IMR-90 (cell line): ENCODE data around the gene MPG. TPM values are rescaled to one million over a fixed set of nuclear protein-coding genes. Genes with fewer than 3 reads are reported as not detected.
A peak's percentile ranks its signal among the peaks of the same experiment; 100 is the strongest.

Experiments
- ATAC-seq: fragments of 200-7000 bp; cut with Tn5 transposase; 2 replicates; pipeline ENCODE4 v1.9.1; 2020; ENCODE audit warnings: low read depth, mild to moderate bottlenecking, moderate library complexity
- BruUV-seq: library from RNA; stranded (reverse); fragments of 400-500 nt; replicated peaks from 2 replicates; lab custom pipeline; 2021; lab: Mats Ljungman, UMichigan
- CTCF ChIA-PET: fragments of 300-600 bp; formaldehyde crosslinking; extraction: SDS; loops from one replicate; lab custom pipeline; 2021; ENCODE audit warnings: antibody characterized with exemption; lab: Yijun Ruan, JAX
- POLR2A ChIA-PET: fragments of 300-600 bp; sonication (Branson Sonifier 250); formaldehyde crosslinking; loops from one replicate; lab custom pipeline; 2022; ENCODE audit warnings: antibody characterized with exemption; ENCODE audit not compliant: unreplicated experiment; lab: Charles Lee
- DNase-seq: peaks from one replicate; pipeline ENCODE4 v3.0.0; 2013
- H2AFZ ChIP-seq: replicated peaks from 2 replicates; pipeline ENCODE3; 2013; ENCODE audit warnings: low read length, mild to moderate bottlenecking; ENCODE audit not compliant: poor library complexity
- H2AK5ac ChIP-seq: 2 replicates; pipeline ENCODE4 v1.6.1; 2013; ENCODE audit warnings: low read depth, low read length, inconsistent platforms
- H2AK9ac ChIP-seq: replicated peaks from 2 replicates; pipeline ENCODE3; 2013; ENCODE audit warnings: mild to moderate bottlenecking, low read depth, low read length, moderate library complexity; ENCODE audit not compliant: poor library complexity
- H2BK120ac ChIP-seq: 2 replicates; pipeline ENCODE4 v1.6.1; 2013; ENCODE audit warnings: low read depth, low read length, inconsistent platforms
- H2BK15ac ChIP-seq: 3 replicates; pipeline ENCODE4 v1.6.1; 2013; ENCODE audit warnings: low read depth, low read length, inconsistent platforms
- H2BK20ac ChIP-seq: 2 replicates; pipeline ENCODE4 v1.6.1; 2013; ENCODE audit warnings: low read depth, mild to moderate bottlenecking, inconsistent platforms, low read length, moderate library complexity
- H2BK5ac ChIP-seq: 2 replicates; pipeline ENCODE4 v1.6.1; 2013; ENCODE audit warnings: mild to moderate bottlenecking, low read depth, low read length, inconsistent platforms; ENCODE audit not compliant: poor library complexity, severe bottlenecking
- H3K14ac ChIP-seq: replicated peaks from 2 replicates; pipeline ENCODE4 v1.6.1; 2013; ENCODE audit warnings: low read depth, low read length, inconsistent platforms
- H3K18ac ChIP-seq: 2 replicates; pipeline ENCODE4 v1.6.1; 2013; ENCODE audit warnings: low read depth, low read length, control low read depth
- H3K23ac ChIP-seq: 2 replicates; pipeline ENCODE4 v1.6.1; 2013; ENCODE audit warnings: low read depth, low read length, inconsistent platforms
- H3K27ac ChIP-seq: 2 replicates; pipeline ENCODE4 v1.5.1; 2013; ENCODE audit warnings: mild to moderate bottlenecking, control low read depth, low read length; ENCODE audit not compliant: insufficient read depth
- H3K27me3 ChIP-seq: 2 replicates; pipeline ENCODE4 v1.6.1; 2013; ENCODE audit warnings: low read length; ENCODE audit not compliant: control insufficient read depth, insufficient read depth
- H3K36me3 ChIP-seq: 2 replicates; pipeline ENCODE4 v1.6.1; 2013; ENCODE audit warnings: low read length, mixed read lengths; ENCODE audit not compliant: control insufficient read depth, insufficient read depth
- H3K4ac ChIP-seq: 2 replicates; pipeline ENCODE4 v1.6.1; 2013; ENCODE audit warnings: low read depth, low read length, inconsistent platforms
- H3K4me1 ChIP-seq: 2 replicates; pipeline ENCODE4 v1.6.1; 2013; ENCODE audit warnings: low read length, mixed read lengths; ENCODE audit not compliant: control insufficient read depth, insufficient read depth
- H3K4me2 ChIP-seq: 2 replicates; pipeline ENCODE4 v1.6.1; 2013; ENCODE audit warnings: low read depth, mild to moderate bottlenecking, control low read depth, low read length, moderate library complexity
- H3K4me3 ChIP-seq: 2 replicates; pipeline ENCODE4 v1.5.1; 2013; ENCODE audit warnings: low read depth, mild to moderate bottlenecking, control low read depth, low read length, moderate library complexity; ENCODE audit not compliant: insufficient read depth
- H3K56ac ChIP-seq: 2 replicates; pipeline ENCODE4 v1.6.1; 2013; ENCODE audit warnings: low read length, inconsistent platforms; ENCODE audit not compliant: insufficient read depth; ENCODE audit errors: extremely low read depth
- H3K79me1 ChIP-seq, 2 experiments: 2 replicates each; pipeline ENCODE4 v1.6.1; 2013; ENCODE audit warnings: low read length in 2 of 2, inconsistent platforms in 1 of 2, low read depth in 1 of 2
- H3K9ac ChIP-seq: 2 replicates; pipeline ENCODE4 v1.6.1; 2013; ENCODE audit warnings: low read depth, low read length, control low read depth
- H3K9me1 ChIP-seq: 2 replicates; pipeline ENCODE4 v1.6.1; 2013; ENCODE audit warnings: low read length, inconsistent platforms; ENCODE audit not compliant: insufficient read depth
- H3K9me3 ChIP-seq: 2 replicates; pipeline ENCODE4 v1.6.1; 2013; ENCODE audit warnings: low read length; ENCODE audit not compliant: control insufficient read depth, insufficient read depth
- H4K20me1 ChIP-seq: 2 replicates; pipeline ENCODE4 v1.6.1; 2013; ENCODE audit warnings: low read length, inconsistent platforms; ENCODE audit not compliant: insufficient read depth
- H4K5ac ChIP-seq: 2 replicates; pipeline ENCODE4 v1.6.1; 2013; ENCODE audit warnings: mild to moderate bottlenecking, low read depth, low read length, control low read depth
- H4K8ac ChIP-seq, 2 experiments: 2 replicates each; pipeline ENCODE4 v1.6.1; 2013; ENCODE audit warnings: low read depth in 2 of 2, low read length in 2 of 2, control low read depth in 1 of 2, inconsistent platforms in 1 of 2
- H4K91ac ChIP-seq: 2 replicates; pipeline ENCODE4 v1.6.1; 2013; ENCODE audit warnings: low read depth, low read length, inconsistent platforms; ENCODE audit not compliant: insufficient read depth
- BHLHE40 ChIP-seq: fragments of 150-350 bp; IDR thresholded peaks from 2 replicates; pipeline ENCODE4 v1.6.1; 2016; ENCODE audit warnings: mild to moderate bottlenecking, low read depth, low read length
- CEBPB ChIP-seq: IDR thresholded peaks from 2 replicates; pipeline ENCODE4 v1.6.1; 2012; ENCODE audit warnings: low read depth, low read length, improper control_type of control experiment
- CHD1 ChIP-seq: IDR thresholded peaks from 2 replicates; pipeline ENCODE4 v1.6.1; 2012; ENCODE audit warnings: low read depth, low read length, improper control_type of control experiment
- CTCF ChIP-seq: conservative IDR thresholded peaks from 2 replicates; pipeline ENCODE4 v1.5.1; 2012; ENCODE audit warnings: mild to moderate bottlenecking, low read depth, low read length, improper control_type of control experiment
- ELK1 ChIP-seq: fragments of 150-350 bp; IDR thresholded peaks from 2 replicates; pipeline ENCODE4 v1.6.1; 2016; ENCODE audit warnings: low read depth, mild to moderate bottlenecking, low read length, moderate library complexity, borderline replicate concordance
- FOS ChIP-seq: fragments of 150-350 bp; IDR thresholded peaks from 2 replicates; pipeline ENCODE4 v1.6.1; 2016; ENCODE audit warnings: low read depth, low read length
- MAFK ChIP-seq: IDR thresholded peaks from 2 replicates; pipeline ENCODE4 v1.6.1; 2012; ENCODE audit warnings: low read depth, low read length, improper control_type of control experiment
- MAZ ChIP-seq: IDR thresholded peaks from 2 replicates; pipeline ENCODE4 v1.6.1; 2012; ENCODE audit warnings: low read depth, mild to moderate bottlenecking, low read length, improper control_type of control experiment, moderate library complexity, borderline replicate concordance
- MXI1 ChIP-seq: IDR thresholded peaks from 2 replicates; pipeline ENCODE4 v1.6.1; 2012; ENCODE audit warnings: low read depth, mild to moderate bottlenecking, low read length, moderate library complexity, borderline replicate concordance
- NFE2L2 ChIP-seq: fragments of 150-350 bp; IDR thresholded peaks from 2 replicates; pipeline ENCODE4 v1.6.1; 2016; ENCODE audit warnings: low read depth, mild to moderate bottlenecking, low read length
- POLR2A ChIP-seq: IDR thresholded peaks from 2 replicates; pipeline ENCODE4 v1.6.1; 2012; ENCODE audit warnings: mild to moderate bottlenecking, low read depth, low read length
- RAD21 ChIP-seq: IDR thresholded peaks from 2 replicates; pipeline ENCODE4 v1.6.1; 2012; ENCODE audit warnings: low read length, improper control_type of control experiment
- RCOR1 ChIP-seq: IDR thresholded peaks from 2 replicates; pipeline ENCODE4 v1.6.1; 2012; ENCODE audit warnings: mild to moderate bottlenecking, low read length, improper control_type of control experiment; ENCODE audit not compliant: insufficient replicate concordance
- RFX5 ChIP-seq: IDR thresholded peaks from 2 replicates; pipeline ENCODE4 v1.8.0; 2012; ENCODE audit warnings: low read depth, mild to moderate bottlenecking, low read length, moderate library complexity
- SMC3 ChIP-seq: fragments of 150-350 bp; IDR thresholded peaks from 2 replicates; pipeline ENCODE4 v1.6.1; 2016; ENCODE audit warnings: low read depth, mild to moderate bottlenecking, antibody characterized with exemption, low read length, moderate library complexity
- WGBS, 2 experiments: methylation state at CpG; one replicate each; pipeline versions ENCODE4 v1.1.5 to v1.1.7; 2013; ENCODE audit warnings: missing lambda C conversion rate in 2 of 2; ENCODE audit not compliant: insufficient read length in 1 of 2; ENCODE audit errors: extremely low coverage in 2 of 2; 5-methylcytosine and 5-hydroxymethylcytosine counted together
- dilution Hi-C: fragments of 300-500 bp; cut with HindIII; formaldehyde crosslinking; loops from one replicate; pipeline ENCODE4 v1.14.3; 2018; ENCODE audit warnings: low sequenced_read_pairs; ENCODE audit not compliant: unreplicated experiment
- in situ Hi-C: fragments of 300-500 bp; cut with MboI; formaldehyde crosslinking; loops from 3 replicates; pipeline ENCODE4 v1.14.3; 2019; ENCODE audit warnings: low sequenced_read_pairs, inconsistent platforms, mixed read lengths
- intact Hi-C: fragments of 100-400 bp; cut with micrococcal nuclease; formaldehyde crosslinking; loops from 2 replicates; pipeline ENCODE4 v1.10.0; 2022
- polyA plus RNA-seq, 3 experiments: library from polyadenylated mRNA; depleted of rRNA; stranded (reverse); fragments of >200 nt; gene quantifications; 2 replicates each; pipeline ENCODE4 v1.2.3, GENCODE V29; 2012; ENCODE audit warnings: low replicate concordance in 1 of 3
- total RNA-seq: library from RNA; depleted of rRNA; stranded (reverse); fragments of >200 nt; gene quantifications from 2 replicates; pipeline ENCODE4 v1.2.3, GENCODE V29; 2012
- TF ChIP-seq, protein P1 (sequence below): fragments of 150-350 bp; IDR thresholded peaks from 2 replicates; pipeline ENCODE4 v1.6.1; 2017; ENCODE audit warnings: mild to moderate bottlenecking, antibody characterized with exemption, low read length, low read depth

MPG gene
- total and polyA plus RNA-seq, 2 of the 4 experiments (the other 2 are of a cell fraction) = 66.7 to 135 TPM

GRCh38 chr16:85865-86264, 7.8 kb downstream of the MPG start:
- intact Hi-C loops = no loop called here
- no peaks in the 10 kb centered on the region for H3K9me3 ChIP-seq
- POLR2A ChIA-PET = no interaction called here

More at GRCh38 chr16:85865-86264, 7.8 kb downstream of the MPG start:
- Histone ChIP-seq H2BK20ac (no peak overlapping the region), H3K18ac (no peak overlapping the region), H2AK5ac (peak overlapping the region; percentile 35; the same call in 1 of the 2 replicates), H3K23ac (no peak overlapping the region), H3K9me1 (0 out of 2 replicates have a peak, but pooled peaks cover 10% of the 10 kb centered on the region), H3K36me3 (peaks cover 64% of the 10 kb centered on the region), H3K27ac (peak overlapping the region; percentile 79), H3K79me1 (peaks cover 13 to 70% of the 10 kb centered on the region in 2 experiments; a peak in 3 of 4 replicates), H3K4me3 (no peak overlapping the region), H3K9ac (no peak overlapping the region), H4K5ac (no peak overlapping the region), H2BK15ac (no peak overlapping the region), H3K4ac (peak overlapping the region; percentile 22), H4K8ac (no peak overlapping the region), H4K91ac (no peak overlapping the region), H3K4me2 (no peak overlapping the region), H2BK120ac (no peak overlapping the region; the same call in 1 of the 2 replicates), H3K14ac (no peak overlapping the region), H2AFZ (no peak overlapping the region), H2BK5ac (peak overlapping the region; percentile 11), H3K56ac (no peak overlapping the region), H3K4me1 (peaks cover 18% of the 10 kb centered on the region), H4K20me1 (peaks cover 21% of the 10 kb centered on the region), H3K27me3 (no peaks in the 10 kb centered on the region), H2AK9ac (peak overlapping the region; percentile 93)
- 68% methylated on average over 3 of the region's 9 CpGs; no CpG with 5 or more reads in 1 of the 2 experiments for WGBS, 2 experiments
- CTCF ChIA-PET = interaction anchor here (1.3 to 2.3 kb wide), 2 partner anchors 11 to 20 kb away, joined by 5 to 14 read pairs; no protein-coding TSS in a partner anchor
- dilution Hi-C loops (no loop called here), in situ Hi-C loops (no loop called here)
- DNase-seq = no peak
- ATAC-seq = no peak
- TF ChIP-seq RFX5 (no peak), RCOR1 (no peak), MXI1 (no peak), RAD21 (no peak), CHD1 (no peak), CTCF (no peak), MAZ (no peak), BHLHE40 (no peak), NFE2L2 (no peak), POLR2A (no peak), CEBPB (no peak), FOS (no peak), ELK1 (no peak), SMC3 (no peak), MAFK (no peak)
- TF ChIP-seq, protein P1, sequence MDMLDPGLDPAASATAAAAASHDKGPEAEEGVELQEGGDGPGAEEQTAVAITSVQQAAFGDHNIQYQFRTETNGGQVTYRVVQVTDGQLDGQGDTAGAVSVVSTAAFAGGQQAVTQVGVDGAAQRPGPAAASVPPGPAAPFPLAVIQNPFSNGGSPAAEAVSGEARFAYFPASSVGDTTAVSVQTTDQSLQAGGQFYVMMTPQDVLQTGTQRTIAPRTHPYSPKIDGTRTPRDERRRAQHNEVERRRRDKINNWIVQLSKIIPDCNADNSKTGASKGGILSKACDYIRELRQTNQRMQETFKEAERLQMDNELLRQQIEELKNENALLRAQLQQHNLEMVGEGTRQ = no peak
- BruUV-seq = TSS peak; percentile 85
